Measurements from ENCODE around the gene SMARCAD1. TPM values are rescaled to one million over a fixed set of nuclear protein-coding genes. Genes with fewer than 3 reads are reported as not detected.
"Not testable (repeated sequence)": the region's sequence is repeated elsewhere in the genome, so short reads cannot be mapped to it uniquely, and the experiment has no call there.

Gene SMARCAD1
- polyA plus RNA-seq, 2 of the 4 experiments (the other 2 are of a cell fraction), result 15.9 to 35.7 TPM

DNA sequence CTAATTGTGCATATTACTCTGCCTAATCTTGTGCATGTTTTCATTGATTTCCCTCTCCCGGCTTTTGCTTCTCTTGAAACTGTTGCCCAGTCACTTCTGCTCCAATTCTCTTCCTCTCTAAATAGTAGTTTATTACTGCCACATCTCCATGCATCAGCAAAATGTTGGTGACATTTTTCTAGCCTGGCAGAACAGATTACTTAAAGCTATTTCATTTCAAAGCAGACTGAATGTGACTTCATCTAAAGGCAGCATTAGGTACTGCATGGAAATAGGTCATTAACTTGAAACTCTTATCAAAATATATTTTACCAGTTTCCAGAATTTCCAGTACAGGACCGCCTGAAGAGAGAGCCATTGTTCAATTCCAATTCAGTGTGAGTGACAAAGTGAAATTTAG lies 82.6 kb downstream of the SMARCAD1 start:
- POLR2A ChIA-PET, result no interaction called here
- TF ChIP-seq BCL3 (IDR thresholded peaks at IDR 0.05) (no peak), MAFK (IDR thresholded peaks at IDR 0.05; ENCODE audit: partially characterized antibody) (no peak), CBX2 (IDR thresholded peaks at IDR 0.05; ENCODE audit: borderline replicate concordance, low read depth) (no peak), JUNB (IDR thresholded peaks at IDR 0.05) (no peak), E2F6 (IDR thresholded peaks at IDR 0.05; ENCODE audit: borderline replicate concordance, low read depth) (no peak), PHF8 (IDR thresholded peaks at IDR 0.05; ENCODE audit: borderline replicate concordance, low read depth) (no peak)
- ATAC-seq, result 0 out of 6 replicates have a peak, but pooled peaks of 1 of the 2 experiments have one; percentile 42

DNA sequence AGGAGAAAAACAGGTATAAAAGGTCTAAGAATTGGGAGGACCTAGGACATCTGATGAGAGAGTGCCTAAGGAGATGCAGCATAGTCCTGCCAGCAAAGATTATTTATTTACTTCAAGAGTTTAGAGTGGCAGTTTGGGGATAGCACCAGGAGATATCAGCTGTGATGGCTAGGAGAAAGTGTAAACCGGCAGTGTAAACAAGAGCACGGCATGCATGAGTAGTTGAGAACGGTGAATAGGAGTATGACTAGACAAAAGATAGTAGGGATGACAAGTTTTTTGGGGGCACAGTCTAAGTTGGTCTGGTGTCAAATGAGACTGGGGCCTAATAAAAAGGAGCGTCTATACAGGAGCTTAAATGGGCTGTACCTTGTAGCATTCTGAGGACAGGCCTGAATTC lies 86.3 kb downstream of the SMARCAD1 start:
- H3K9me3 ChIP-seq; H3K27ac ChIP-seq; H3K4me1 ChIP-seq; H3K4me2 ChIP-seq; ATAC-seq; CTCF ChIA-PET; DNase-seq (ENCODE audit: low read depth in 1 of 2, low spot score in 1 of 2); FAIRE-seq; POLR2A ChIA-PET; H3K4me3 ChIP-seq: not testable (repeated sequence)
- 91% methylated on average over 4 of the region's 4 CpGs for WGBS (ENCODE audit: missing lambda C conversion rate)

More for the DNA sequence above, 82.6 kb downstream of the SMARCAD1 start:
- Histone ChIP-seq H3K4me1 (no peaks in the 10 kb centered on the region), H3K4me3 (no peak overlapping the region), H3K9me3 (no peaks in the 10 kb centered on the region), H3K27ac (no peak overlapping the region), H3K4me2 (no peak overlapping the region)
- DNase-seq (ENCODE audit: low read depth in 1 of 2, low spot score in 1 of 2), result peak; percentile 2 to 4
- 91% methylated on average over 2 of the region's 2 CpGs for whole genome bisulfite sequencing (ENCODE audit: missing lambda C conversion rate)
- CTCF ChIA-PET, result interaction anchor here (1.6 kb wide), 1 partner anchor 9 kb away, joined by 6 read pairs; no protein-coding TSS in a partner anchor
- no peak for FAIRE-seq

- H3K4me1 ChIP-seq; DNase-seq (ENCODE audit: low read depth in 1 of 2, low spot score in 1 of 2); CTCF ChIA-PET; FAIRE-seq; H3K4me3 ChIP-seq; POLR2A ChIA-PET; H3K4me2 ChIP-seq; H3K9me3 ChIP-seq; ATAC-seq; H3K27ac ChIP-seq: not testable (repeated sequence)
- WGBS (ENCODE audit: missing lambda C conversion rate), result 81% methylated on average over 6 of the region's 6 CpGs
- TF ChIP-seq MAFK (IDR thresholded peaks at IDR 0.05; ENCODE audit: partially characterized antibody), result peak; percentile 44
Measured at GRCh38 chr4:94295473-94295872, 87.8 kb downstream of the SMARCAD1 start.

DNA sequence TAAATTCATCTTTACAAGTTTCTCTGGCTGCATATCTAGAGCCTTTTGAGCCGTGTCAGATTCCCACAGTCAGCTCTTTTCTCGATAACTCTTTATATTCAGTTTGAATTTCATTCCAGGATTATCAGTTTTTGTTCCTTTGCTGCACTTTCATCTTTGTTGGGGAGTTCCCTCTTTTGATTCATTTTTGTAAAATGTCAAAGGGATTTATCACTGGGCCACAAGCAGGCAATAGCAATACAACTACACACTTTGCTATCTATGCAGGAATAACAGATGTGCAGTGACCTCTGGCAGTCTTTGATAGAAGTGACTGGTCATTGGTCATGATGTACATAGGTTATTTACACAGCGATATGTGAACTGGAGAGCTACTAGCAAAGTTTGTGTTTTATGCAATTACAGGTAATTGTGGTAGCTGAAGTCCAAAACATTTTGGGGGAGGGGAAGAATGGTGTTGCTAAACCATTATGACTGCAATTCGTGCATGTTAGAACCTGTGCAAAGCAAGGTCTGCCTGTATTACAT lies 91.1 kb downstream of the SMARCAD1 start:
- DNase-seq (ENCODE audit: low read depth in 1 of 2, low spot score in 1 of 2), result no peak
- Histone ChIP-seq H3K4me2 (no peak overlapping the region), H3K4me3 (no peak overlapping the region), H3K9me3 (no peaks in the 10 kb centered on the region), H3K4me1 (no peaks in the 10 kb centered on the region), H3K27ac (no peak overlapping the region)
- CTCF ChIA-PET, result interaction anchor here (0.7 to 0.9 kb wide), 2 partner anchors 9 to 48 kb away, joined by 3 to 6 read pairs; no protein-coding TSS in a partner anchor
- POLR2A ChIA-PET, result no interaction called here
- FAIRE-seq, result no peak
- ATAC-seq, result 0 out of 6 replicates have a peak, but pooled peaks of 1 of the 2 experiments have one; percentile 43
- WGBS (ENCODE audit: missing lambda C conversion rate), result 72% methylated on average over 4 of the region's 4 CpGs
- peak; percentile 31 for TF ChIP-seq MAFK (IDR thresholded peaks at IDR 0.05; ENCODE audit: partially characterized antibody)
- TF ChIP-seq BCL3 (IDR thresholded peaks at IDR 0.05), result no peak

GRCh38 chr4:94302191-94302590 lies 94.5 kb downstream of the SMARCAD1 start:
- Histone ChIP-seq H3K4me1 (peaks cover 2% of the 10 kb centered on the region; the same call in 1 of the 3 replicates), H3K9me3 (no peaks in the 10 kb centered on the region), H3K4me2 (no peak overlapping the region), H3K4me3 (no peak overlapping the region), H3K27ac (no peak overlapping the region)
- ATAC-seq (no peak), DNase-seq (ENCODE audit: low read depth in 1 of 2, low spot score in 1 of 2) (no peak), FAIRE-seq (no peak)
- ChIA-PET CTCF (interaction anchor here (0.5 to 5.0 kb wide), 2 partner anchors 87 to 164 kb away, joined by 3 to 18 read pairs; no protein-coding TSS in a partner anchor), POLR2A (no interaction called here)
- 94% methylated on average over 2 of the region's 2 CpGs for WGBS (ENCODE audit: missing lambda C conversion rate)
- no peak for TF ChIP-seq RAD21 (conservative IDR thresholded peaks at IDR 0.05 in 1 of 2, IDR thresholded peaks at IDR 0.05 in 1 of 2)
- TF ChIP-seq USF2 (IDR thresholded peaks at IDR 0.05), result no peak
- no peak for TF ChIP-seq EHF (CRISPR knock-in tag; IDR thresholded peaks at IDR 0.05)
- no peak for TF ChIP-seq POLR2AphosphoS2 (conservative IDR thresholded peaks at IDR 0.05; ENCODE audit: low read length)
- TF ChIP-seq POLR2A (IDR thresholded peaks at IDR 0.05; ENCODE audit: low read length), result no peak
- TF ChIP-seq RFX5 (IDR thresholded peaks at IDR 0.05), result no peak
- TF ChIP-seq MAFK (IDR thresholded peaks at IDR 0.05; ENCODE audit: partially characterized antibody), result no peak
- TF ChIP-seq FOSL2 (IDR thresholded peaks at IDR 0.05), result no peak
- no peak for TF ChIP-seq FOSL2 (CRISPR knock-in tag; IDR thresholded peaks at IDR 0.05)
- no peak for TF ChIP-seq KDM5A (IDR thresholded peaks at IDR 0.05)
- TF ChIP-seq HEYL (CRISPR knock-in tag; IDR thresholded peaks at IDR 0.05), result no peak
- TF ChIP-seq MAZ (IDR thresholded peaks at IDR 0.05; ENCODE audit: borderline replicate concordance, low read depth, low read length), result no peak
- no peak for TF ChIP-seq ESRRA (IDR thresholded peaks at IDR 0.05; ENCODE audit: borderline replicate concordance, low read length)

All from A549 (cell line).